BJ (cell line): ENCODE results near the gene LTK. TPM values are rescaled to one million over a fixed set of nuclear protein-coding genes. Genes with fewer than 3 reads are reported as not detected.

Source experiments
- CTCF ChIA-PET: fragments of 350-600 bp; formaldehyde crosslinking; extraction: SDS; loops from one replicate; lab custom pipeline; 2021; ENCODE audit warnings: antibody characterized with exemption, inconsistent platforms; lab: Yijun Ruan, JAX
- POLR2A ChIA-PET: fragments of 300-600 bp; sonication (Branson Sonifier 250); formaldehyde crosslinking; extraction: SDS; loops from one replicate; lab custom pipeline; 2021; ENCODE audit warnings: antibody characterized with exemption; lab: Charles Lee
- DNase-seq: peaks from one replicate; pipeline ENCODE4 v3.0.0-alpha.2; 2011; ENCODE audit warnings: low read depth
- H3K27me3 ChIP-seq: 2 replicates; pipeline ENCODE4 v1.6.0; 2011; ENCODE audit warnings: low read length; ENCODE audit not compliant: control insufficient read depth, insufficient read depth
- H3K36me3 ChIP-seq: 2 replicates; pipeline ENCODE4 v1.5.1; 2011; ENCODE audit warnings: low read length; ENCODE audit not compliant: control insufficient read depth, insufficient read depth
- H3K4me3 ChIP-seq: 2 replicates; pipeline ENCODE4 v1.5.1; 2011; ENCODE audit warnings: low read depth, mild to moderate bottlenecking, control low read depth, low read length
- CTCF ChIP-seq: IDR thresholded peaks from 2 replicates; pipeline ENCODE4 v1.5.1; 2011; ENCODE audit warnings: low read depth, mild to moderate bottlenecking, control low read depth, inconsistent platforms, low read length, moderate library complexity; ENCODE audit not compliant: insufficient read depth
- polyA plus RNA-seq: library from polyadenylated mRNA; depleted of rRNA; stranded (reverse); fragments of >200 nt; gene quantifications from 2 replicates; pipeline ENCODE4 v1.2.3, GENCODE V29; 2011

The LTK gene
- polyA plus RNA-seq, 1 experiment: 0.11 TPM

- TF ChIP-seq CTCF: no peak
- POLR2A ChIA-PET: no interaction called here
- Histone ChIP-seq H3K36me3 (peaks cover 21% of the 10 kb centered on the region), H3K27me3 (no peaks in the 10 kb centered on the region), H3K4me3 (no peak overlapping the region)
- CTCF ChIA-PET: interaction anchor here (0.9 to 1.2 kb wide), 2 partner anchors 12 to 69 kb away, joined by 3 read pairs; no protein-coding TSS in a partner anchor
- DNase-seq: no peak
Observed at GRCh38 chr15:41535544-41535943, 21.9 kb upstream of the LTK start.

- Histone ChIP-seq H3K4me3 (no peak overlapping the region), H3K27me3 (no peaks in the 10 kb centered on the region), H3K36me3 (peaks cover 33% of the 10 kb centered on the region)
- POLR2A ChIA-PET: no interaction called here
- TF ChIP-seq CTCF: no peak
- CTCF ChIA-PET: interaction anchor here (1.8 kb wide), 1 partner anchor 10 kb away, joined by 3 read pairs; no protein-coding TSS in a partner anchor
- no peak for DNase-seq
Observed at GRCh38 chr15:41530363-41530956, 16.8 kb upstream of the LTK start.

GRCh38 chr15:41523097-41523496, 9.5 kb upstream of the LTK start:
- ChIA-PET POLR2A (no interaction called here), CTCF (interaction anchor here (0.8 to 1.4 kb wide), 3 partner anchors 10 to 57 kb away, joined by 3 to 4 read pairs (median 4); no protein-coding TSS in a partner anchor)
- DNase-seq: no peak
- Histone ChIP-seq H3K36me3 (peaks cover 20% of the 10 kb centered on the region), H3K4me3 (no peak overlapping the region), H3K27me3 (no peaks in the 10 kb centered on the region)
- TF ChIP-seq CTCF: no peak

GRCh38 chr15:41521614-41522013, 8.0 kb upstream of the LTK start:
- no peaks in the 10 kb centered on the region for H3K27me3 ChIP-seq
- ChIA-PET POLR2A (no interaction called here), CTCF (interaction anchor here (1.4 kb wide), 1 partner anchor 56 kb away, joined by 4 read pairs; no protein-coding TSS in a partner anchor)
- H3K36me3 ChIP-seq: peaks cover 16% of the 10 kb centered on the region
- no peak for DNase-seq
- TF ChIP-seq CTCF: no peak
- no peak overlapping the region for H3K4me3 ChIP-seq

- H3K27me3 ChIP-seq: no peaks in the 10 kb centered on the region
- no peak overlapping the region for H3K4me3 ChIP-seq
- H3K36me3 ChIP-seq: peaks cover 15% of the 10 kb centered on the region
- no peak for DNase-seq
- ChIA-PET CTCF (interaction anchor here (1.3 kb wide), 1 partner anchor 55 kb away, joined by 4 read pairs; no protein-coding TSS in a partner anchor), POLR2A (no interaction called here)
- TF ChIP-seq CTCF: no peak
Observed at GRCh38 chr15:41520636-41521035, 7.0 kb upstream of the LTK start.
